GM19238 (cell line): Measurements from ENCODE around the gene TMEM217.

ENCODE experiments used
- DNase-seq: peaks from one replicate; pipeline ENCODE4 v3.0.0; 2011; ENCODE audit warnings: low spot score; ENCODE audit not compliant: insufficient read length

Gene TMEM217

GRCh38 chr6:37280162-37280887 lies 22.4 kb upstream of the TMEM217 start:
- no peak for DNase-seq

DNA sequence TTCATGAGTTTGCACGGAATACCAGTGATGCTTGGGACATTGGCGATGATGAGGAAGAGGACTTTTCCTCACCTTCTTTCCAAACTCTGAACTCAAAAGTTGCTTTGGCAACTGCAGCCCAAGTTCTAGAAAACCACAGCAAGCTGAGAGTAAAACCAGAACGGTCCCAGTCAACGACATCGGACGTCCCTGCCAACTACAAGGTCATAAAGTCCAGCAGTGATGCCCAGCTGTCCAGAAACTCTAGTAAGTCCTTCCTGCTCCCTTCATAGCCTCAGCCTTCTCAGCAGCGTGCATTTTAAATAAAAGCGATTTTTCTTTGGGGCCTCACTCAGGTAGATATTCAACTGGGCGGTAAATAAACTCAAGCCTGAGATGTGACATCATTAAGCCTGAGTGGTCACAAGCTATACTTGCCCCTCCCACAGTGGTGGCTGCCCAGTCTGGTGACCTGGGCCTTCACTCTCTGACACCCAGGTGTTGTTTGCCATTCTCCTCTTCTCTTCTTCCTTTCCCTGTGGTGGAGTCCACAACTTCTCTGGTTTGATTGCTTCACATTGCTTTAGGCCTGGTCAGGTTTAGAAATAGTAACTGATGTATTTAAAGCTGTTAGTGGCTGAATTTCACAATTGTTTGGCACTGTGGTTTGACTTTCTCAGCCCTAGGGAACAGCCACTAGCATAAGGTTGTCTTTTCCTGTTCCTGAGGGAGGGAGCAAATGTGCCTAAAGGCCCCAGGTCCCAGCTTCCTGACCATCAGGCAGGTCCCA lies 21.6 kb upstream of the TMEM217 start:
- DNase-seq, result no peak

GRCh38 chr6:37277001-37277409 lies 19.1 kb upstream of the TMEM217 start:
- no peak for DNase-seq

DNA sequence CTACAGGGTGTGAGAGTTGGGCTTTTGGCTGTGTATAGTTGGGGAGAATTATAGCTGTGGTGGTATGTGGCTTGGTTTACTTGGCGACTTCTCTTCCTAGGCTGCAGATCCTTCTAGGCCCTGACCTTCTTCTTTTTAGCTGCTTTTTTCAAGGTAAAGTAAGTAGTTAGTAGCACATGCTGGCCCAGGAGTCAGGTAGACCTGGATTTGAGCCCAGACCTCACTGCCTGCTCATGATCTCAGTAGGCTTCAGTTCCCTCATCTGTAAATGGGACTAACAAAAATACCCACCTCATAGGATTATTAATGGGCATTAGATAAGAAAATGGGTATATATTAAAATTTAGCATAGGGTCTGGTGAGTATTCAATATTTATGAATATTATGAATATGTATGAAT lies 17.4 kb upstream of the TMEM217 start:
- DNase-seq, result no peak

DNA sequence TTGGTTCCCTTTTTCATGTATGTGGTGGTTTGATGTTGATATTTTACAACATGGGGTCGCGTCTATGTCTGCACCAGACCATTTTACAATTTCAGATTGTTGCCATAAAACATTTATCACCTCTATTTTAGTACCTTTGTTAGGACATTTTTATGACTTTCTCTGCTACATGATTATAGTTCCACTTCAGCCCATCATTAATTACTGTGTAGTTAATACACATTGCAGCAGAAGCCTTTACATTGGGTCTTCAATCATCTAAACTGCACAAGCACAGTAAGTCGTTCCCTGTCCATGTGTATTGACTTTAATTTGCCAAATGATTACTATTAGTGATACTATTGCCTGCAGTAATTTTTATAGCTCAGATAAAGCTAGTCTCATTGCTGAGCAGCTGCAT lies 15.7 kb upstream of the TMEM217 start:
- DNase-seq, result no peak

GRCh38 chr6:37272834-37273566 lies 15.1 kb upstream of the TMEM217 start:
- no peak for DNase-seq

DNA sequence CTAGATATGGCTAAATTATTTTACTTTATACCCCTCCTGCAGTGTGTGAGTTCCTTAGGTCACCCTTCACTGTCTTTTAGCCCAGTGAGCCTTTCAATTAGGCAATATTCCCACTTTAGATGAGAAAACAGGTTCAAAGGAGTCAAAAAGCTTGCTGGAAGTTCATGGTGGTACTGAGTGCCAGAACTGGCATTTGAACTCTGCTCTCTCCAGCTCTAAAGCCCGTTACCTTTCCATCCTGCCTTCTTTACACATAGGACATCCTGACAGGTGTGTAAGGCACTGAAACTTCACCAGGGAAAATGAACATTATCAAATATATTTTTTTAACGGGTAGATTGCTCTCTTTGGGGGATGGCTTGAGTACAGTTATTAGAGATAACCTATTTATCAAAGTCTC lies 11.2 kb upstream of the TMEM217 start:
- DNase-seq, result no peak

DNA sequence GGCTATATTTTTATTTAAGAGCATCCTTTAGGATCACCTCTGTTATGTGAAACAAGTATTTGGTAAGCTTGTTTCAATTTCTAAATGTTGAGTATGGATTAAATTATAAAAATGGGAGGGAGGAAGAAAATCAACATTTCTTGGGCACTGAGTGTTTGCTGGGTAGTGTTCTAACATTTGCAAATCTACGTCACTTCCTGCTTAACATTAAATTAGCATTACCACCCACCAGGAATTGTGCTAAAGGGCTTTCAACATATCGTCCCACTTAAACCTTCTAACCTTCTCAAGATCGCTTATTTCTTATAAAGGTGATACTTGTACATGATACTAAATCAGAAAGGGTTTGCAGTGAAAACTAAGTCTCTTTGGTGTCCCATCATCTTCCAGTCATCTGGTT lies 7.9 kb upstream of the TMEM217 start:
- no peak for DNase-seq

DNA sequence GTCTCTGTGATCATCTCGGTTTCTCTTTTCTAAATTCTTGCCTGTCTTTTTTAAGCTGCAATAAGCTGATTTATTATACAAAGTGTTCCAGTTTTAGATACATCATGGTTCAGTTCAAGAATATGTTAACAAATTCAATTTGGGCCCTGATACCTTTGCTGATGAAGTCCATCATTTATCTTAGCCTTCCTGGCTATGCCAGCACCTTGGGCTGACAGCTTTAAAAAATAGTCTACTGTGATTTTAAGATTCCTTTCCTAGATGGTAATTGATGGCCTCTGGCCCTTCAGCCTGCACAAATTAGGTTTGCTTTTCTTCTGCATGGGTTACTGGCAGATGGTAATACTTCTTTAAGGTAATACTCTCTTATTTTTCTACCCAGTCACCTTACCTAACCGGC lies 7.1 kb upstream of the TMEM217 start:
- no peak for DNase-seq

GRCh38 chr6:37262446-37263026 lies 4.6 kb upstream of the TMEM217 start:
- no peak for DNase-seq

- no peak for DNase-seq
Observed at GRCh38 chr6:37261198-37261597, 3.3 kb upstream of the TMEM217 start.

DNA sequence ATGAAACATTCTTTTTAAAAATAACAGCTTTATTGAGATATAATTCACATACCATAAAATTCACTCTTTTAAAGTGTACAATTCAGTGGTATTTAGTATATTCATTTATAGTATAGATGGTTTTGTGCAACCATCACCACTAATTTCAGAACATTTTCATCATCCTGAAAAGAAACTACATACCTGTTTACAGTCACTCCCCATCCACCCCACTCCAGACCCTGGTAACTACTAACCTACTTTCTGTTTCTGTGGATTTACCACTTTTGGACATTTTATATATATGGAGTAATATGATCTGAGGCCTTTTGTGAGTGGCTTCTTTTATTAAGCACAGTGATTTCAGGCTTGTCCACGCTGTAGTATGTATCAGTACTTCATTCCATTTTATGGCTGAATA lies 2.5 kb upstream of the TMEM217 start:
- no peak for DNase-seq

GRCh38 chr6:37260040-37260439 lies 2.1 kb upstream of the TMEM217 start:
- no peak for DNase-seq

DNA sequence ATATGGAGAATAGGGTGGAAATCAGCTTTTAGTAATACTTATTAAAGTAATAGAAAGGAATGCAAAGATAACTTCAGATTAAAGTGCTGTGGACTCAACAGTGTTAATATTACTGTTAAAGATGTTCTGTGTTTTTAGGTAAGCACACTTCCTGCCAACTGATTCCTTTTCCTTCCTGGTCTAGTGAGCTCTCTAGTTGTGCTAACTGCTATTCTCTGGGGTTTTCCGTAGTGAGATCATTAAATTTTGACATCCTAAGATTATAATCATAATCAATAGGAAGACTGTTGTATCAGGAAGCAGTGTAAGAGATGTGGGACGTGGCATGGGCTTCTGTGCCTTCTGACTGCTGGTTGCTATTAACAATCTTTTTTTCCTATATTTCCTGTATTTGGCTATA lies 1.2 kb upstream of the TMEM217 start:
- no peak for DNase-seq

GRCh38 chr6:37258405-37259105 lies 611 bp upstream of the TMEM217 start:
- DNase-seq, result no peak

GRCh38 chr6:37257320-37257633 lies 667 bp downstream of the TMEM217 start:
- no peak for DNase-seq

DNA sequence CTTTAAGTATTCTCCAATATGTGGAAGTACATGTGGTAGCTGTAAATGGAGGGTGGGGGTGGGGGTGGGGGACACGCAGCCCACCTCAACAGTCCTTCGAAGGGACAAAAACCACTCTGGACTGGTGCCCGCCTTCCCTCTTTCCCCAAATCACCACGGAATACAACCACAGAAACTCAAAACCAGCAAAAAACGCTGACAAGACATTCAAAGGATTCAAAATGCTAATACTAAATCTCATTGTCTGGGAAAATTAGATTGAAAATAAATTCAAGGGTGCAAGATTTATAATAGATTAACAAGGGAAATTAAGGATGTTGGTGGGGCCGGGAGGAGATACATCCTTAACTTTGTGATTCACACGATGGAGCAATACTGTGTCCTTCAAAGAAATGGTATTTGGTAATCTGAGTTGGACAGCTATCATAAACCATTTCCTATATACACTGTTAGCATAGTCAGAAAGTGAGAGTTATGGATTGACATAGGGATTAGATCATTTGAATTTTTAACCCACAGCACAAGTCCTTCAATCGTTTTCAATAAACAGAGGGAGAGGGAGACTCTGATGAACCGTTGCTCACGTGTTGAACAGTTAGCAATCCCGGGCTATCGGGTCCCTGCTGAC lies 1.1 kb downstream of the TMEM217 start:
- no peak for DNase-seq

GRCh38 chr6:37254881-37255280 lies 3.1 kb downstream of the TMEM217 start:
- no peak for DNase-seq

- DNase-seq, result no peak
Observed at GRCh38 chr6:37253486-37254007, 4.4 kb downstream of the TMEM217 start.

- DNase-seq, result no peak
Observed at GRCh38 chr6:37251211-37251780, 6.6 kb downstream of the TMEM217 start.
